HL-60 (cell line): ENCODE measurements around the gene AFF1.

Experiments
- TF ChIP-seq, protein P1 (sequence below): IDR thresholded peaks from one replicate; pipeline ENCODE4 v1.5.1; 2011; ENCODE audit warnings: low read length, control low read depth, inconsistent platforms; ENCODE audit not compliant: insufficient read depth
- TF ChIP-seq, protein P2 (sequence below): IDR thresholded peaks from 2 replicates; pipeline ENCODE4 v1.6.1; 2012; ENCODE audit warnings: low read depth; ENCODE audit not compliant: insufficient replicate concordance

DNA sequence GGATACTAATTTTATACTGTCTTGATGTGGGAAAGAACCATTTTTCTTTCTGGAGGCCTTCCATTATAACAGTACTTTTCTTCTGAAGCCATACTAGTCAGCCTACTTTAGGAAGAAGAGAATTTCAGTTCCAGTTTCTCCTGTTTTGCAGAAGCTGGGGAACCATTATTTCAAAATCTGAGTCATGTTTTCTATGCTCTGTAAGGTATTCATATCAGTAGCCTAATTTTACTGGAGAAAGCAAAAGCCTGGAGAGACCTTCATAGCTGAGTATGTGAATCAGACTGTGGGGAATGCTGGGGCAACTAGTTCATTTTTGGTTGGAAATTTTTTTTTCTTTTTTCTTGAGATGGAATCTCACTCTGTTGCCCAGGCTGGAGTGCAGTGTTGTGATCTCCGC, 22.4 kb downstream of the AFF1 start:
- TF ChIP-seq, protein P1, sequence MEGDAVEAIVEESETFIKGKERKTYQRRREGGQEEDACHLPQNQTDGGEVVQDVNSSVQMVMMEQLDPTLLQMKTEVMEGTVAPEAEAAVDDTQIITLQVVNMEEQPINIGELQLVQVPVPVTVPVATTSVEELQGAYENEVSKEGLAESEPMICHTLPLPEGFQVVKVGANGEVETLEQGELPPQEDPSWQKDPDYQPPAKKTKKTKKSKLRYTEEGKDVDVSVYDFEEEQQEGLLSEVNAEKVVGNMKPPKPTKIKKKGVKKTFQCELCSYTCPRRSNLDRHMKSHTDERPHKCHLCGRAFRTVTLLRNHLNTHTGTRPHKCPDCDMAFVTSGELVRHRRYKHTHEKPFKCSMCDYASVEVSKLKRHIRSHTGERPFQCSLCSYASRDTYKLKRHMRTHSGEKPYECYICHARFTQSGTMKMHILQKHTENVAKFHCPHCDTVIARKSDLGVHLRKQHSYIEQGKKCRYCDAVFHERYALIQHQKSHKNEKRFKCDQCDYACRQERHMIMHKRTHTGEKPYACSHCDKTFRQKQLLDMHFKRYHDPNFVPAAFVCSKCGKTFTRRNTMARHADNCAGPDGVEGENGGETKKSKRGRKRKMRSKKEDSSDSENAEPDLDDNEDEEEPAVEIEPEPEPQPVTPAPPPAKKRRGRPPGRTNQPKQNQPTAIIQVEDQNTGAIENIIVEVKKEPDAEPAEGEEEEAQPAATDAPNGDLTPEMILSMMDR, result no peak
- TF ChIP-seq, protein P2, sequence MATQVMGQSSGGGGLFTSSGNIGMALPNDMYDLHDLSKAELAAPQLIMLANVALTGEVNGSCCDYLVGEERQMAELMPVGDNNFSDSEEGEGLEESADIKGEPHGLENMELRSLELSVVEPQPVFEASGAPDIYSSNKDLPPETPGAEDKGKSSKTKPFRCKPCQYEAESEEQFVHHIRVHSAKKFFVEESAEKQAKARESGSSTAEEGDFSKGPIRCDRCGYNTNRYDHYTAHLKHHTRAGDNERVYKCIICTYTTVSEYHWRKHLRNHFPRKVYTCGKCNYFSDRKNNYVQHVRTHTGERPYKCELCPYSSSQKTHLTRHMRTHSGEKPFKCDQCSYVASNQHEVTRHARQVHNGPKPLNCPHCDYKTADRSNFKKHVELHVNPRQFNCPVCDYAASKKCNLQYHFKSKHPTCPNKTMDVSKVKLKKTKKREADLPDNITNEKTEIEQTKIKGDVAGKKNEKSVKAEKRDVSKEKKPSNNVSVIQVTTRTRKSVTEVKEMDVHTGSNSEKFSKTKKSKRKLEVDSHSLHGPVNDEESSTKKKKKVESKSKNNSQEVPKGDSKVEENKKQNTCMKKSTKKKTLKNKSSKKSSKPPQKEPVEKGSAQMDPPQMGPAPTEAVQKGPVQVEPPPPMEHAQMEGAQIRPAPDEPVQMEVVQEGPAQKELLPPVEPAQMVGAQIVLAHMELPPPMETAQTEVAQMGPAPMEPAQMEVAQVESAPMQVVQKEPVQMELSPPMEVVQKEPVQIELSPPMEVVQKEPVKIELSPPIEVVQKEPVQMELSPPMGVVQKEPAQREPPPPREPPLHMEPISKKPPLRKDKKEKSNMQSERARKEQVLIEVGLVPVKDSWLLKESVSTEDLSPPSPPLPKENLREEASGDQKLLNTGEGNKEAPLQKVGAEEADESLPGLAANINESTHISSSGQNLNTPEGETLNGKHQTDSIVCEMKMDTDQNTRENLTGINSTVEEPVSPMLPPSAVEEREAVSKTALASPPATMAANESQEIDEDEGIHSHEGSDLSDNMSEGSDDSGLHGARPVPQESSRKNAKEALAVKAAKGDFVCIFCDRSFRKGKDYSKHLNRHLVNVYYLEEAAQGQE, result no peak
